Prostate gland (tissue), 2 donors: ENCODE data around the gene STEAP1B. TPM values are rescaled to one million over a fixed set of nuclear protein-coding genes. Genes with fewer than 3 reads are reported as not detected.

ENCODE experiments used
- DNase-seq: peaks from one replicate; pipeline ENCODE4 v3.0.0-alpha.2; 2019; ENCODE audit warnings: low spot score
- H3K27ac ChIP-seq, 2 donors: fragments of 200-600 bp; sonication (generic); 2 replicates each; pipeline ENCODE4 v1.5.1; 2017 to 2019
- H3K27me3 ChIP-seq: fragments of 200-600 bp; sonication (generic); replicated peaks from 2 replicates; pipeline ENCODE4 v1.5.1; 2019; ENCODE audit not compliant: insufficient read depth
- H3K36me3 ChIP-seq, 2 donors: fragments of 200-600 bp; sonication (generic); 1 replicate in 1 of 2; 2 replicates in 1 of 2; pipeline versions ENCODE4 v1.5.1 to v1.8.1; 2017 to 2019
- H3K4me1 ChIP-seq: fragments of 200-600 bp; sonication (generic); replicated peaks from 2 replicates; pipeline ENCODE4 v1.5.1; 2019
- H3K4me3 ChIP-seq, 2 donors: fragments of 200-600 bp; sonication (generic); 2 replicates each; pipeline ENCODE4 v1.5.1; 2017 to 2019
- H3K9me3 ChIP-seq: fragments of 200-600 bp; sonication (generic); 2 replicates; pipeline ENCODE4 v1.5.1; 2017
- POLR2A ChIP-seq: fragments of 450-650 bp; IDR thresholded peaks from one replicate; pipeline ENCODE4 v1.6.1; 2016; ENCODE audit warnings: antibody characterized with exemption, mild to moderate bottlenecking
- POLR2AphosphoS5 ChIP-seq: sonication (generic); formaldehyde crosslinking; IDR thresholded peaks from one replicate; pipeline ENCODE4 v1.6.1; 2017; ENCODE audit warnings: antibody characterized with exemption
- WGBS: methylation state at CpG from one replicate; pipeline ENCODE4 v1.1.5; 2018; 5-methylcytosine and 5-hydroxymethylcytosine counted together
- intact Hi-C: fragments of 100-400 bp; cut with DNase I; formaldehyde crosslinking; loops from one replicate; pipeline ENCODE4 v1.14.2; 2022
- total RNA-seq, 2 donors: library from RNA; depleted of rRNA; stranded (reverse); fragments of >200 nt; gene quantifications; one replicate each; pipeline ENCODE4 v1.1.0, GENCODE V29; 2016
- TF ChIP-seq, protein P1 (sequence below), 4 experiments: fragments of 200-600 bp in 2 of 4; fragments of 450-650 bp in 2 of 4; sonication (generic) in 2 of 4; IDR thresholded peaks; 1 replicate in 3 of 4; 2 replicates in 1 of 4; pipeline ENCODE4 v1.5.1; 2016 to 2019; ENCODE audit warnings: antibody characterized with exemption in 4 of 4, mild to moderate bottlenecking in 2 of 4, moderate library complexity in 2 of 4

STEAP1B gene
- total RNA-seq, 2 donors from 2014 or later: 6.4 TPM; not detected in 1

DNA sequence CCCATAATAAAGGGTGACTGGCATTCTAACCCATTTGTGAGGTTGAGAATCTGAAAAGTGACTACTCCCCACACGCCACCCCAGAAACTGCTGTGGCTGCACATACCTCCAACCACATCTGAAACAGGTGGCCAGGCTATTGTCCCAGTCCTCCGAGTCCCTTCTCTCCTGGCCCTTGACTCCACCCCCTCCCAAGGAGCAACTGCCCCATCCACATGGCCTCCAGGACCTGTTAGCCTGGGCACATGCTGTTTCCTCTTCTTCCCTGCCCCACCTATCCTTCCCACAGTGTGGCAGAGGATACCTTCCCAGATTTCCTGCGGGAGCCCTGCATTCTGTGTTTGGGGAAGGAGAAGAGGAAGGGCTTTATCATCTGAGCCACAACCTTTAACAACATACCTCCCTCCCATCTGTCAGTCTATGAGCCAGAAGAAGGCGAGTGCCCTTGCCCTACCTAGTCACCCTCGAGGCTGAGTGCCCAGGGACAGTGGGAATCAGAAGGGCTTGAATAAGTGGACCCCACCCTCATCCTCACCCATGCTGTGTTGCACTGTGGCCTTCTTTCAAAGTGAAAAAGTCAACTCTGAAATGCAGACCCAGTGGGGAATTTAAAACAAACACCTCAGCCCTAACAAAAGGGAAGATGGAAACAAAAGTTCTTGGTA, 11.9 kb downstream of the STEAP1B start:
- 85% methylated on average over 5 of the region's 5 CpGs for WGBS
- Histone ChIP-seq H3K4me3 (no peak overlapping the region), H3K4me1 (no peaks in the 10 kb centered on the region), H3K36me3 (no peaks in the 10 kb centered on the region), H3K9me3 (no peaks in the 10 kb centered on the region), H3K27ac (no peak overlapping the region), H3K27me3 (no peaks in the 10 kb centered on the region)
- no peak for DNase-seq
- intact Hi-C loops: loop anchor here (2.0 kb wide), 1 partner anchor 377 kb away; no protein-coding TSS in a partner anchor
- TF ChIP-seq POLR2AphosphoS5: no peak

DNA sequence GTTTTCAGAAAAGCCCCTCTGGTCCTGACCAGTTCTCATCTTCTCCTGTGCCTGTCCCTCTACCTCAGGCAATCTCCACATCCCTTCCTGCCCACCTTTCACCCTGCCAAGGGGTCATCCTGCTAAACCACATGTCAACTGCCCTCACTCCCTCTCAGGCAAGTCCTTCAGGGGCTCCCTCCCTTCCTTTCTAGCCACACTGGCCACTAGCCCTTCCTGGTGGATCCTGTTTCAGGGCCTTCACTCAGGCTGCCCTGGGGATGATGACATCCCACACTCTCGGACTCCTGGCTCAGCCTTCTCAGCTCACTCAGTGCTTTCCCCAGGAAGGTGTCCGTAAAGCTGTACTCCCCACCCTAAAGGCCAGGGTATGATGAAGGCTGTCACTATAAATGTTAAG, 13.4 kb downstream of the STEAP1B start:
- no peak for DNase-seq
- Histone ChIP-seq H3K27ac (no peak overlapping the region), H3K27me3 (no peaks in the 10 kb centered on the region), H3K9me3 (no peaks in the 10 kb centered on the region), H3K4me3 (no peak overlapping the region), H3K36me3 (no peaks in the 10 kb centered on the region), H3K4me1 (no peaks in the 10 kb centered on the region)
- TF ChIP-seq POLR2AphosphoS5 (no peak), POLR2A (no peak)
- TF ChIP-seq, protein P1, sequence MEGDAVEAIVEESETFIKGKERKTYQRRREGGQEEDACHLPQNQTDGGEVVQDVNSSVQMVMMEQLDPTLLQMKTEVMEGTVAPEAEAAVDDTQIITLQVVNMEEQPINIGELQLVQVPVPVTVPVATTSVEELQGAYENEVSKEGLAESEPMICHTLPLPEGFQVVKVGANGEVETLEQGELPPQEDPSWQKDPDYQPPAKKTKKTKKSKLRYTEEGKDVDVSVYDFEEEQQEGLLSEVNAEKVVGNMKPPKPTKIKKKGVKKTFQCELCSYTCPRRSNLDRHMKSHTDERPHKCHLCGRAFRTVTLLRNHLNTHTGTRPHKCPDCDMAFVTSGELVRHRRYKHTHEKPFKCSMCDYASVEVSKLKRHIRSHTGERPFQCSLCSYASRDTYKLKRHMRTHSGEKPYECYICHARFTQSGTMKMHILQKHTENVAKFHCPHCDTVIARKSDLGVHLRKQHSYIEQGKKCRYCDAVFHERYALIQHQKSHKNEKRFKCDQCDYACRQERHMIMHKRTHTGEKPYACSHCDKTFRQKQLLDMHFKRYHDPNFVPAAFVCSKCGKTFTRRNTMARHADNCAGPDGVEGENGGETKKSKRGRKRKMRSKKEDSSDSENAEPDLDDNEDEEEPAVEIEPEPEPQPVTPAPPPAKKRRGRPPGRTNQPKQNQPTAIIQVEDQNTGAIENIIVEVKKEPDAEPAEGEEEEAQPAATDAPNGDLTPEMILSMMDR (IDR thresholded peaks at IDR 0.05): no peak
- WGBS: 87% methylated on average over 2 of the region's 2 CpGs
- intact Hi-C loops: no loop called here

- no peak for DNase-seq
- Histone ChIP-seq H3K9me3 (no peaks in the 10 kb centered on the region), H3K27ac (no peak overlapping the region), H3K4me1 (no peaks in the 10 kb centered on the region), H3K27me3 (no peaks in the 10 kb centered on the region), H3K36me3 (no peaks in the 10 kb centered on the region), H3K4me3 (no peak overlapping the region)
- no peak for TF ChIP-seq POLR2AphosphoS5
- TF ChIP-seq, protein P1 (IDR thresholded peaks at IDR 0.05): no peak
- no peak for TF ChIP-seq POLR2A
- intact Hi-C loops: no loop called here
Measured at GRCh38 chr7:22485189-22485588, 14.8 kb downstream of the STEAP1B start.

GRCh38 chr7:22482503-22482902, 17.5 kb downstream of the STEAP1B start:
- H3K9me3 ChIP-seq: no peaks in the 10 kb centered on the region
- 60% methylated on average over 1 of the region's 1 CpG for WGBS
- intact Hi-C loops: no loop called here
- no peak for DNase-seq
- H3K27me3 ChIP-seq: peaks cover 3% of the 10 kb centered on the region
- H3K36me3 ChIP-seq: no peaks in the 10 kb centered on the region
- no peak for TF ChIP-seq POLR2AphosphoS5
- TF ChIP-seq, protein P1 (IDR thresholded peaks at IDR 0.05): no peak
- TF ChIP-seq POLR2A: no peak
- no peak overlapping the region for H3K27ac ChIP-seq
- H3K4me1 ChIP-seq: no peaks in the 10 kb centered on the region
- H3K4me3 ChIP-seq: no peak overlapping the region

- 85% methylated on average over 5 of the region's 5 CpGs for WGBS
- no peaks in the 10 kb centered on the region for H3K9me3 ChIP-seq
Measured at GRCh38 chr7:22481726-22482125, 18.3 kb downstream of the STEAP1B start.

More at GRCh38 chr7:22481726-22482125, 18.3 kb downstream of the STEAP1B start:
- no peaks in the 10 kb centered on the region for H3K4me1 ChIP-seq
- intact Hi-C loops: no loop called here
- H3K4me3 ChIP-seq: no peak overlapping the region
- TF ChIP-seq, protein P1 (IDR thresholded peaks at IDR 0.05): no peak
- TF ChIP-seq POLR2A: no peak
- TF ChIP-seq POLR2AphosphoS5: no peak
- DNase-seq: no peak
- peaks cover 3% of the 10 kb centered on the region for H3K27me3 ChIP-seq
- no peak overlapping the region for H3K27ac ChIP-seq
- no peaks in the 10 kb centered on the region for H3K36me3 ChIP-seq
